GM23338 (cell line): ENCODE results near the gene ARFIP1. TPM values are rescaled to one million over a fixed set of nuclear protein-coding genes. Genes with fewer than 3 reads are reported as not detected.
"Not testable (repeated sequence)": the region's sequence is repeated elsewhere in the genome, so short reads cannot be mapped to it uniquely, and the experiment has no call there.

ENCODE experiments used
- ATAC-seq: fragments of 200-7000 bp; cut with Tn5 transposase; 3 replicates; pipeline ENCODE4 v1.9.1; 2020
- DNase-seq: peaks from one replicate; pipeline ENCODE4 v3.0.0-alpha.2; 2015; ENCODE audit warnings: low spot score
- H2AFZ ChIP-seq: fragments of 200-600 bp; sonication (generic); 2 replicates; pipeline ENCODE4 v1.8.0; 2016; ENCODE audit warnings: antibody characterized with exemption, mild to moderate bottlenecking, moderate library complexity
- H3F3A ChIP-seq: fragments of 200-600 bp; sonication (generic); replicated peaks from 2 replicates; pipeline ENCODE4 v1.8.0; 2017; ENCODE audit warnings: antibody characterized with exemption, mixed run types, low read depth
- H3K27ac ChIP-seq: fragments of 200-600 bp; sonication (generic); 2 replicates; pipeline ENCODE4 v1.6.1; 2016; ENCODE audit warnings: low read depth
- H3K27me3 ChIP-seq: fragments of 200-600 bp; sonication (generic); 2 replicates; pipeline ENCODE4 v1.8.0; 2016; ENCODE audit warnings: mild to moderate bottlenecking, mixed run types, moderate library complexity; ENCODE audit not compliant: insufficient read depth
- H3K36me3 ChIP-seq: fragments of 200-600 bp; sonication (generic); 2 replicates; pipeline ENCODE4 v1.8.0; 2016; ENCODE audit warnings: mild to moderate bottlenecking; ENCODE audit not compliant: insufficient read depth
- H3K4me1 ChIP-seq: fragments of 200-600 bp; sonication (generic); 2 replicates; pipeline ENCODE4 v1.8.0; 2016; ENCODE audit warnings: mild to moderate bottlenecking, moderate library complexity; ENCODE audit not compliant: insufficient read depth
- H3K4me2 ChIP-seq: fragments of 200-600 bp; sonication (generic); 2 replicates; pipeline ENCODE4 v1.7.1; 2017; ENCODE audit warnings: mixed run types
- H3K4me3 ChIP-seq: fragments of 200-600 bp; sonication (generic); 2 replicates; pipeline ENCODE4 v1.6.1; 2016; ENCODE audit warnings: mixed run types
- H3K79me2 ChIP-seq: fragments of 200-600 bp; sonication (generic); replicated peaks from 2 replicates; pipeline ENCODE4 v1.8.0; 2017; ENCODE audit warnings: mild to moderate bottlenecking; ENCODE audit not compliant: insufficient read depth
- H3K9me2 ChIP-seq: fragments of 200-600 bp; sonication (generic); 2 replicates; pipeline ENCODE4 v1.8.0; 2017; ENCODE audit not compliant: insufficient read depth
- H4K20me1 ChIP-seq: fragments of 200-600 bp; sonication (generic); replicated peaks from 2 replicates; pipeline ENCODE4 v1.8.0; 2017; ENCODE audit warnings: mild to moderate bottlenecking; ENCODE audit not compliant: insufficient read depth
- H3K27ac Mint-ChIP-seq: 2 replicates; pipeline ENCODE4 v1.8.0; 2020; ENCODE audit warnings: inconsistent platforms, mild to moderate bottlenecking, moderate library complexity, mixed read lengths
- H3K27me3 Mint-ChIP-seq: 3 replicates; pipeline ENCODE4 v1.8.0; 2022; ENCODE audit warnings: low read depth, mild to moderate bottlenecking, moderate library complexity, mixed read lengths, inconsistent platforms; ENCODE audit not compliant: insufficient read depth, poor library complexity
- H3K36me3 Mint-ChIP-seq: 3 replicates; pipeline ENCODE4 v1.8.0; 2021; ENCODE audit warnings: low read depth, mild to moderate bottlenecking, inconsistent platforms, moderate library complexity, mixed read lengths
- H3K4me1 Mint-ChIP-seq: 3 replicates; pipeline ENCODE4 v1.8.0; 2020; ENCODE audit warnings: mild to moderate bottlenecking, inconsistent platforms, mixed read lengths
- H3K4me3 Mint-ChIP-seq: 3 replicates; pipeline ENCODE4 v1.8.0; 2021; ENCODE audit warnings: moderate library complexity, mild to moderate bottlenecking, inconsistent platforms, mixed read lengths
- H3K9me3 Mint-ChIP-seq: 3 replicates; pipeline ENCODE4 v1.8.0; 2020; ENCODE audit warnings: moderate library complexity, mild to moderate bottlenecking, inconsistent platforms, mixed read lengths
- EZH2 ChIP-seq: fragments of 200-600 bp; sonication (generic); IDR thresholded peaks from one replicate; pipeline ENCODE4 v1.8.0; 2017; ENCODE audit warnings: antibody characterized with exemption, mild to moderate bottlenecking, low read depth; ENCODE audit not compliant: unreplicated experiment
- NANOG ChIP-seq: IDR thresholded peaks from 2 replicates; pipeline ENCODE4 v1.6.1; 2016; ENCODE audit warnings: antibody characterized with exemption, borderline replicate concordance
- STAT1 ChIP-seq: IDR thresholded peaks from one replicate; pipeline ENCODE4 v1.6.1; 2016; ENCODE audit warnings: antibody characterized with exemption; ENCODE audit not compliant: unreplicated experiment
- ZNF114 ChIP-seq: fragments of 250-450 bp; sonication (Bioruptor Pico); IDR thresholded peaks from 2 replicates; pipeline ENCODE4 v1.5.0; 2020; ENCODE audit warnings: mild to moderate bottlenecking, moderate library complexity
- ZNF331 ChIP-seq: fragments of 250-450 bp; sonication (Bioruptor Pico); IDR thresholded peaks from 2 replicates; pipeline ENCODE4 v1.5.0; 2020; ENCODE audit warnings: low read depth, mild to moderate bottlenecking, moderate library complexity
- polyA plus RNA-seq: library from polyadenylated mRNA; unstranded; fragments of >200 nt; fragmentation: Nextera tagmentation; extraction: Ambion mirVana; gene quantifications from 2 replicates; pipeline ENCODE4 v1.2.1, GENCODE V29; 2016
- total RNA-seq: library from RNA; depleted of rRNA; stranded (reverse); fragments of >200 nt; shearing (Covaris generic); gene quantifications from 2 replicates; pipeline ENCODE4 v1.2.3, GENCODE V29; 2014
- TF ChIP-seq, protein P1 (sequence below): IDR thresholded peaks from 2 replicates; pipeline ENCODE4 v1.6.1; 2016; ENCODE audit warnings: antibody characterized with exemption
- TF ChIP-seq, protein P2 (sequence below): IDR thresholded peaks from one replicate; pipeline ENCODE4 v1.6.1; 2018; ENCODE audit warnings: antibody characterized with exemption; ENCODE audit not compliant: unreplicated experiment
- TF ChIP-seq, protein P3 (sequence below), 2 experiments: fragments of 200-600 bp in 1 of 2; sonication (generic) in 1 of 2; conservative IDR thresholded peaks; 2 replicates each; pipeline versions ENCODE4 v1.5.1 to v1.6.1; 2016 to 2017; ENCODE audit warnings: antibody characterized with exemption in 2 of 2, low read depth in 2 of 2, mild to moderate bottlenecking in 2 of 2, moderate library complexity in 1 of 2

ARFIP1 gene
- total and polyA plus RNA-seq, 2 experiments from 2014 or later = 46.0 to 49.6 TPM

GRCh38 chr4:152839729-152840128, 60.0 kb downstream of the ARFIP1 start:
- Mint-ChIP-seq H3K9me3 (peaks cover 27% of the 10 kb centered on the region), H3K36me3 (peaks cover 62% of the 10 kb centered on the region), H3K4me1 (peaks cover 31% of the 10 kb centered on the region)
- DNase-seq, H2AFZ ChIP-seq, H3K4me3 ChIP-seq, H3K27ac Mint-ChIP-seq, H3K4me2 ChIP-seq, ATAC-seq, H3K4me3 Mint-ChIP-seq, H4K20me1 ChIP-seq, H3K4me1 ChIP-seq, H3K36me3 ChIP-seq, H3K27me3 ChIP-seq, H3F3A ChIP-seq, H3K9me2 ChIP-seq, H3K27me3 Mint-ChIP-seq, H3K27ac ChIP-seq: not testable (repeated sequence)
- peaks cover 23% of the 10 kb centered on the region for H3K79me2 ChIP-seq

- Mint-ChIP-seq H3K36me3 (peaks cover 39% of the 10 kb centered on the region), H3K4me1 (peaks cover 19% of the 10 kb centered on the region), H3K4me3 (no peak overlapping the region), H3K27me3 (no peaks in the 10 kb centered on the region), H3K27ac (peak overlapping the region; percentile 85), H3K9me3 (peaks cover 27% of the 10 kb centered on the region)
- Histone ChIP-seq H3K9me2 (no peaks in the 10 kb centered on the region), H3K79me2 (peaks cover 26% of the 10 kb centered on the region), H3F3A (peaks cover 6% of the 10 kb centered on the region; the same call in 1 of the 2 replicates), H4K20me1 (no peaks in the 10 kb centered on the region), H3K4me3 (no peak overlapping the region), H3K4me1 (peaks cover 18% of the 10 kb centered on the region), H3K27me3 (no peaks in the 10 kb centered on the region), H3K27ac (0 out of 2 replicates have a peak overlapping the region, but pooled peaks have one; percentile 15), H3K4me2 (no peak overlapping the region), H2AFZ (no peak overlapping the region), H3K36me3 (no peaks in the 10 kb centered on the region; the same call in 1 of the 2 replicates)
- ATAC-seq (peak; percentile 49), DNase-seq (no peak)
- TF ChIP-seq STAT1 (no peak), ZNF331 (CRISPR knock-in tag) (no peak), ZNF114 (CRISPR knock-in tag) (no peak), NANOG (no peak), EZH2 (no peak)
- TF ChIP-seq, protein P1, sequence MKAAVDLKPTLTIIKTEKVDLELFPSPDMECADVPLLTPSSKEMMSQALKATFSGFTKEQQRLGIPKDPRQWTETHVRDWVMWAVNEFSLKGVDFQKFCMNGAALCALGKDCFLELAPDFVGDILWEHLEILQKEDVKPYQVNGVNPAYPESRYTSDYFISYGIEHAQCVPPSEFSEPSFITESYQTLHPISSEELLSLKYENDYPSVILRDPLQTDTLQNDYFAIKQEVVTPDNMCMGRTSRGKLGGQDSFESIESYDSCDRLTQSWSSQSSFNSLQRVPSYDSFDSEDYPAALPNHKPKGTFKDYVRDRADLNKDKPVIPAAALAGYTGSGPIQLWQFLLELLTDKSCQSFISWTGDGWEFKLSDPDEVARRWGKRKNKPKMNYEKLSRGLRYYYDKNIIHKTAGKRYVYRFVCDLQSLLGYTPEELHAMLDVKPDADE = no peak
- TF ChIP-seq, protein P2, sequence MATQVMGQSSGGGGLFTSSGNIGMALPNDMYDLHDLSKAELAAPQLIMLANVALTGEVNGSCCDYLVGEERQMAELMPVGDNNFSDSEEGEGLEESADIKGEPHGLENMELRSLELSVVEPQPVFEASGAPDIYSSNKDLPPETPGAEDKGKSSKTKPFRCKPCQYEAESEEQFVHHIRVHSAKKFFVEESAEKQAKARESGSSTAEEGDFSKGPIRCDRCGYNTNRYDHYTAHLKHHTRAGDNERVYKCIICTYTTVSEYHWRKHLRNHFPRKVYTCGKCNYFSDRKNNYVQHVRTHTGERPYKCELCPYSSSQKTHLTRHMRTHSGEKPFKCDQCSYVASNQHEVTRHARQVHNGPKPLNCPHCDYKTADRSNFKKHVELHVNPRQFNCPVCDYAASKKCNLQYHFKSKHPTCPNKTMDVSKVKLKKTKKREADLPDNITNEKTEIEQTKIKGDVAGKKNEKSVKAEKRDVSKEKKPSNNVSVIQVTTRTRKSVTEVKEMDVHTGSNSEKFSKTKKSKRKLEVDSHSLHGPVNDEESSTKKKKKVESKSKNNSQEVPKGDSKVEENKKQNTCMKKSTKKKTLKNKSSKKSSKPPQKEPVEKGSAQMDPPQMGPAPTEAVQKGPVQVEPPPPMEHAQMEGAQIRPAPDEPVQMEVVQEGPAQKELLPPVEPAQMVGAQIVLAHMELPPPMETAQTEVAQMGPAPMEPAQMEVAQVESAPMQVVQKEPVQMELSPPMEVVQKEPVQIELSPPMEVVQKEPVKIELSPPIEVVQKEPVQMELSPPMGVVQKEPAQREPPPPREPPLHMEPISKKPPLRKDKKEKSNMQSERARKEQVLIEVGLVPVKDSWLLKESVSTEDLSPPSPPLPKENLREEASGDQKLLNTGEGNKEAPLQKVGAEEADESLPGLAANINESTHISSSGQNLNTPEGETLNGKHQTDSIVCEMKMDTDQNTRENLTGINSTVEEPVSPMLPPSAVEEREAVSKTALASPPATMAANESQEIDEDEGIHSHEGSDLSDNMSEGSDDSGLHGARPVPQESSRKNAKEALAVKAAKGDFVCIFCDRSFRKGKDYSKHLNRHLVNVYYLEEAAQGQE = no peak
- TF ChIP-seq, protein P3, sequence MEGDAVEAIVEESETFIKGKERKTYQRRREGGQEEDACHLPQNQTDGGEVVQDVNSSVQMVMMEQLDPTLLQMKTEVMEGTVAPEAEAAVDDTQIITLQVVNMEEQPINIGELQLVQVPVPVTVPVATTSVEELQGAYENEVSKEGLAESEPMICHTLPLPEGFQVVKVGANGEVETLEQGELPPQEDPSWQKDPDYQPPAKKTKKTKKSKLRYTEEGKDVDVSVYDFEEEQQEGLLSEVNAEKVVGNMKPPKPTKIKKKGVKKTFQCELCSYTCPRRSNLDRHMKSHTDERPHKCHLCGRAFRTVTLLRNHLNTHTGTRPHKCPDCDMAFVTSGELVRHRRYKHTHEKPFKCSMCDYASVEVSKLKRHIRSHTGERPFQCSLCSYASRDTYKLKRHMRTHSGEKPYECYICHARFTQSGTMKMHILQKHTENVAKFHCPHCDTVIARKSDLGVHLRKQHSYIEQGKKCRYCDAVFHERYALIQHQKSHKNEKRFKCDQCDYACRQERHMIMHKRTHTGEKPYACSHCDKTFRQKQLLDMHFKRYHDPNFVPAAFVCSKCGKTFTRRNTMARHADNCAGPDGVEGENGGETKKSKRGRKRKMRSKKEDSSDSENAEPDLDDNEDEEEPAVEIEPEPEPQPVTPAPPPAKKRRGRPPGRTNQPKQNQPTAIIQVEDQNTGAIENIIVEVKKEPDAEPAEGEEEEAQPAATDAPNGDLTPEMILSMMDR (conservative IDR thresholded peaks at IDR 0.05; ENCODE audit: low read depth in 2 of 2) = no peak
Measured at GRCh38 chr4:152843481-152844090, 63.8 kb downstream of the ARFIP1 start.
